Stimulated activated CD8-positive, alpha-beta memory T cell treated with anti-CD3 and anti-CD28 coated beads, Interleukin-12 subunit alpha, Interleukin-12 subunit beta, amount 100 ng/mL, for 24 hours (primary cell): ENCODE results near the gene MOB2.

Experiments
- DNase-seq: peaks from one replicate; pipeline ENCODE4 v3.0.0-alpha.2; 2020; ENCODE audit errors: extremely low read depth

The MOB2 gene

GRCh38 chr11:1456176-1456575, 30.4 kb downstream of the MOB2 start:
- no peak for DNase-seq

- DNase-seq, result no peak
Observed at GRCh38 chr11:1455763-1456060, 30.9 kb downstream of the MOB2 start.

- DNase-seq, result no peak
Observed at GRCh38 chr11:1455032-1455762, 31.4 kb downstream of the MOB2 start.

- no peak for DNase-seq
Observed at GRCh38 chr11:1454576-1454975, 32.0 kb downstream of the MOB2 start.

GRCh38 chr11:1453611-1454034, 33.0 kb downstream of the MOB2 start:
- DNase-seq, result no peak

GRCh38 chr11:1452744-1453143, 33.8 kb downstream of the MOB2 start:
- DNase-seq, result no peak

GRCh38 chr11:1451781-1452470, 34.7 kb downstream of the MOB2 start:
- DNase-seq, result no peak

- no peak for DNase-seq
Observed at GRCh38 chr11:1450949-1451710, 35.4 kb downstream of the MOB2 start.

GRCh38 chr11:1450344-1450875, 36.2 kb downstream of the MOB2 start:
- DNase-seq, result no peak

- no peak for DNase-seq
Observed at GRCh38 chr11:1449490-1450243, 36.9 kb downstream of the MOB2 start.

- no peak for DNase-seq
Observed at GRCh38 chr11:1448882-1449281, 37.7 kb downstream of the MOB2 start.

- no peak for DNase-seq
Observed at GRCh38 chr11:1447845-1448825, 38.4 kb downstream of the MOB2 start.

- DNase-seq, result no peak
Observed at GRCh38 chr11:1446623-1447022, 40.0 kb downstream of the MOB2 start.

GRCh38 chr11:1445741-1446445, 40.7 kb downstream of the MOB2 start:
- DNase-seq, result no peak

- DNase-seq, result no peak
Observed at GRCh38 chr11:1444823-1445422, 41.7 kb downstream of the MOB2 start.

- DNase-seq, result no peak
Observed at GRCh38 chr11:1444321-1444720, 42.3 kb downstream of the MOB2 start.

- DNase-seq, result no peak
Observed at GRCh38 chr11:1443737-1444136, 42.8 kb downstream of the MOB2 start.

- DNase-seq, result no peak
Observed at GRCh38 chr11:1442807-1443366, 43.7 kb downstream of the MOB2 start.

- DNase-seq, result no peak
Observed at GRCh38 chr11:1442163-1442562, 44.4 kb downstream of the MOB2 start.
